LoVo (cell line): ENCODE data around the gene NCEH1.

Experiments
- DNase-seq: peaks from one replicate; pipeline ENCODE4 v3.0.0-alpha.2; 2016; ENCODE audit warnings: low spot score

Gene NCEH1

DNA sequence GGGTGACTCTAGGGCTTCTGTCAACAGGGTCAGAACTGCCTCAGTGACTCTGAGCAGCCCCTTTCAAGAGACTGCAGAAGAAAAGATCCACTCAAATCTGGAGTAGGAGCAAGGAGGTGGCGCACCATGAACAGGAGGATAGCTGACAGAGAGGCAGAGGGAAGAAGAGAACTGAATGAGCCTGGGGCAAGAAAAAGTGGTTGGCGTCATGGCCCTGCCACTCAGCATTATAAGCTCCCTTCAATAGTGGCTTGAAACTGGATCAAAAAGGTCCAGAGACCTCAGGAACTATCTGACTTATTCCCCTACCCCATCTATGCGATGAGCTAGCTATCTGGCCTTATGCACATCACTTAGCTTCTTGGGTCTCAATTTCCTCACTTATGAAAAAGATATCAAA lies 66.6 kb downstream of the NCEH1 start:
- DNase-seq = no peak

- DNase-seq = no peak
These were observed 67.2 kb downstream of the NCEH1 start for GRCh38 chr3:172643506-172644179.

DNA sequence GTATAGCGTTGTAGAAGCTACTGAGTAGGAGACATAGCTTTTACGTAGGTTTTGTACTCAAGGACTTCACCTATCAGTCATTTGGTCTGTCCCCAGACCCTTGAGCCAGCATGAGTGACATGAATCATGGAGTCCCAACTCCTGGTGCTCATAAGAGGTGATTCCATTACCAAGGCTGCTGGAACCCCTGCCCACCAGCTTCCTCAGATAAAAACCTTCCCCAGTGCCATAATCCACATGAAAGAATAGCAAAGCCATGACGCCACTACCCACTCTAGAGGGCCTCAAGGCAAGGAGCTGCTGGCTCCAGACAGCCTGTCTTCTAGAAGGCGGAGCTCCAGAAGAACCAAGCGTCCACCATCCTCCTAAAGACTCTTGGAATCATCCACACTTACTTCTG lies 69.6 kb downstream of the NCEH1 start:
- no peak for DNase-seq

DNA sequence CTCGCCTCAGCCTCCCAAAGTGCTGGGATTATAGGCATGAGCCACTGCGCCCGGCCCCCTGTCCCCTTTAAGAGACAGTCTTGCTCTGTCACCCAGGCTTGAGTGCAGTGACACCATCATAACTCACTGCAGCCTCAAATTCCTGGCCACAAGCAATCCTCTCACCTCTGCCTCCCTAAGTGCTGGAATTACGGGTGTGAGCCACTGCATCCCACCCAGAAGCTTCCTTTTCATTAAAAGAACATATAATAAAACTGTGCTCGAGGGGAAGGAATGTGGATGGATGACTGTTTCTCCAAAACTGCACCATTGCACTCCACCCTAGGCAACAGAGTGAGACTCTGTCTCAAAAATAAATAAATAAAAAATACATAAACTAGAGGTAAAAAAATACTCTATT lies 70.1 kb downstream of the NCEH1 start:
- DNase-seq = no peak

- DNase-seq = peak; percentile 49
These were observed 75.3 kb downstream of the NCEH1 start for GRCh38 chr3:172635588-172635987.

DNA sequence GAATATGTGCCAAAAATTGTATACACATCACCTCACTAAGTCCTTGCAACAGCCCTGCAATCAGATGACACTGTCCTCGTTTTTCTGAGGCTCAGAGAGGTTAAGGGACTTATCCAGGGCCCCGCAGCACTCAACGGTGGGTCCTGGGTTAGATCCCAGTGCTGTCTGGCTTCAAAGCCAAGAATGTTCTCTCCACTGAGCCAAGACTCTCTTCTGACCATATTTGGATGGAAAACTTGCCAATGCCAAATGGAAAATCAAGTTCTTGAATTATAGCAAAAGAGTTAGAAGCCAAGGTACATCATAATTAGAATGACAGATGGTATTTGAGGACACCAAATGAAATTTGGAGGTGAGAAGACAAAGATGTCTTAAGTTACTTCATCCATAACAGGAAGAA lies 75.9 kb downstream of the NCEH1 start:
- DNase-seq = no peak

- no peak for DNase-seq
These were observed 80.6 kb downstream of the NCEH1 start for GRCh38 chr3:172630316-172630715.

- DNase-seq = no peak
These were observed 81.4 kb downstream of the NCEH1 start for GRCh38 chr3:172629470-172629869.

DNA sequence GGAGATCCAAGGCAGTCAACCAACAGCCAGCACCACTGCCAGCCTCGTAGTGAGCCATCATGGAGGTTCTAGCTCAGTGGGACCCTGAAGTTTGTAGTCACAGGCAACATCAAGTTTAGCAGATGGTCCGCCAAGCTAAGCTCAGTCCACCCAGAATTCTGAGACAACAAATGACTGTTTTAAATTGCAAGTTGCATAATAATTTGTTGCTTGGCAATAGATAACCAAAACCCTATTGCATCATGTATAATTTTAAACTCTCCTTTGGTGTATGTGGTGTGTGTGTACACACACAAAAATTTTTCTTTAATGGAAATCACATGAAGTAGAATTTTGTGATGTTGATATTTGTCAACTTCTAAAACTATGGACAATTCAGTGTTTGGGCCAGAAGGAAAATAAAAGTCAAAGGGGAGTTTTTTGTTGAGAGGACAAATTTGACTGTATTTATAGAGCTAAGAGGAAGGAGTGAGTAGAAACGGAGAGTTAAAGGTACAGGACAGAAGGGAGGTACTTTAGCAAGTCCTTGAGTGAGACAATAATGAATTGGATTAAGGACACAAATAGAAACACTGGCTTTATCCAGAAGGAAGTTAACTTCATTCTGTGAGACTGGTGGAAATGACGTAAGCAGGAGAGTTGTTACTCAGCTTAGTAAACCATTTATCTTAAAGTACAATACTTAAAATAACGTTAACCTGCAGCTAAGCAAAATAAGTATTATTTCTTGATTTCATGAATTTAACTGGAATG lies 83.6 kb downstream of the NCEH1 start:
- no peak for DNase-seq

- peak; percentile 26 for DNase-seq
These were observed 84.7 kb downstream of the NCEH1 start for GRCh38 chr3:172626021-172626640.

GRCh38 chr3:172625404-172625803 lies 85.5 kb downstream of the NCEH1 start:
- no peak for DNase-seq

DNA sequence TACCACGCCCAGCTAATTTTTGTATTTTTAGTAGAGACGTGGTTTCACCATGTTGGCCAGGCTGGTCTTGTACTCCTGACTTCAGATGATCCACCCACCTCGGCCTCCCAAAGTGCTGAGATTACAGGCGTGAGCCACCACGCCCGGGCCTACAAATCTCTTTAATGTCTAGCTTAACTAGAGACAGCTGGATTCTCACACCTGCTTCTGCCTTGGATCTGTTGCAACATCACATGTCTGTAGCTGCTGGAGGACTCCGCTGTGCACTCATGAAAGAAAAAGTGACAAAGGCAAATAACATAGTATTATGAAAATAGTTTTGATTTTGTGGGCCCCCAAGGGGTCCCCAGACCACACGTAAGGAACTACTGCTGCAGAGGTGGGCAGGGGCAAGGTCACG lies 85.9 kb downstream of the NCEH1 start:
- DNase-seq = no peak

GRCh38 chr3:172622916-172623700 lies 87.8 kb downstream of the NCEH1 start:
- peak; percentile 72 for DNase-seq

DNA sequence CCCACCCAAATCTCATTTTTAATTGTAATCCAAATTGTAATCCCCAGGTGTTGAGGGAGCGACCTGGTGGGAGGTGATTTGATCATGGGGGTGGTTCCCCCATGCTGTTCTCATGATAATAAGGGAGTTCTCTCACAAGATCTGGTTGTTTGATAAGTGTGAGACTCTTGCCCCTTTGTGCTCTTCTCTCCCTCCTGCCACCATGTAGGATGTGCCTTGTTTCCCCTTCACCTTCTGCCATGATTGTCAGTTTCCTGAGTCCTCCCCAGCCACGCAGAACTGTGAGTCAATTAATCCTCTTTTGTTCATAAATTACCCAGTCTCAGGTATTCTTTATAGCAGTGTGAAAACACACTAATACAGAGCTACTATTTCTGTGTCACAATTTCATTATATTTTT lies 88.7 kb downstream of the NCEH1 start:
- DNase-seq = no peak

GRCh38 chr3:172617976-172618375 lies 92.9 kb downstream of the NCEH1 start:
- DNase-seq = no peak

GRCh38 chr3:172617013-172617706 lies 93.7 kb downstream of the NCEH1 start:
- DNase-seq = no peak

DNA sequence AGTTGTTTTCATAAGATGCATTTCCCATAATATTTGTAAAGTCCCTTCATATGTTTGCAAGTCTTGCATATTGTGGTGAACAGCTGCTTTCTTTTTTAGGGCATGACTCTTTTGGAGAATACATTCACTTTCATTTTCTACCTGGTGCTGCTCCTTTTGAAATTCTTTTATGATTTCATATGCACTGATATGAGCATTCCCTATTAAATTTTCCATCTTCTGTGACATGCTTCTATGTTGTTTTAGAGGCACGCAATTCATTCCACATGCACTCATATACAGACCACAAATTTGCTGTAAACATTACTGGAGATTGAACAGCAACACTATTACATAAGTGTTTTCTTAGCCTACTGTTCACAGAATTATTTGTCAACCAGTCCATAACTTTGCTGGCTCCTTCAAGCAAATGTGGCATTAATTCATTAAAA lies 94.8 kb downstream of the NCEH1 start:
- DNase-seq = no peak

- no peak for DNase-seq
These were observed 95.6 kb downstream of the NCEH1 start for GRCh38 chr3:172615296-172615695.

GRCh38 chr3:172614340-172615274 lies 96.3 kb downstream of the NCEH1 start:
- DNase-seq = no peak

DNA sequence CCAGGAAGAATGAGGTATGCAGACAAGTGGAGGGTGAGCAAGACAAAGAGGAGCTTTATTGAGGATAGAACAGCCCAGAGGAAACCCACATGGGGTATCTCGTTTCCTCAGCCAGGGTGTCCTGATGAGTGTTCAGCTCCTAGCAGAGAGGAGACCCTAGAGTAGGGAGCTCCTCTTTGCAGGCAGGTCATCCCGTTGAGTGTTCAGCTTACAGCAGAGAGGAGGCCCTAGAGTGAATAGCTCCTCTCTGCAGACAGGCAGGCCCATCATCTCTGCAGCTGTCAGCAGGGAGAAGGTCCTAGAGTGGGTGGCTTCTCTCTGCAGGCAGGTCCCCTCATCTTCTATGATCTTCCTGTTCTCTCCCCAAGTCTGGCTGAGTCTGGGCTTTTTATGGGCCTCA lies 97.0 kb downstream of the NCEH1 start:
- DNase-seq = no peak
